T-helper 17 cell (primary cell): ENCODE results near the gene SRP54. TPM values are rescaled to one million over a fixed set of nuclear protein-coding genes. Genes with fewer than 3 reads are reported as not detected.
A peak's percentile ranks its signal among the peaks of the same experiment; 100 is the strongest.

Source experiments
- ATAC-seq: fragments of 150-1000 bp; cut with Tn5 transposase; 2 replicates; pipeline ENCODE4 v1.10.0; 2021; ENCODE audit warnings: mild to moderate bottlenecking, moderate library complexity
- DNase-seq, 3 donors: peaks; one replicate each; pipeline versions ENCODE4 v3.0.0 to v3.0.0-alpha.2; 2020 to 2021
- H3K9me3 ChIP-seq: one replicate; pipeline ENCODE4 v1.7.0; 2013; ENCODE audit warnings: low read length, mild to moderate bottlenecking; ENCODE audit not compliant: control insufficient read depth, poor library complexity, severe bottlenecking
- H3K27ac Mint-ChIP-seq: one replicate; pipeline ENCODE4 v1.8.0; 2022; ENCODE audit warnings: mild to moderate bottlenecking, moderate library complexity, mixed read lengths
- H3K27me3 Mint-ChIP-seq: one replicate; pipeline ENCODE4 v1.8.0; 2022; ENCODE audit warnings: mixed read lengths
- H3K36me3 Mint-ChIP-seq: one replicate; pipeline ENCODE4 v1.8.0; 2022; ENCODE audit warnings: low read depth, mixed read lengths
- H3K4me1 Mint-ChIP-seq: one replicate; pipeline ENCODE4 v1.8.0; 2022; ENCODE audit warnings: mild to moderate bottlenecking, mixed read lengths
- H3K4me3 Mint-ChIP-seq: one replicate; pipeline ENCODE4 v1.8.0; 2022; ENCODE audit warnings: mild to moderate bottlenecking, moderate library complexity, mixed read lengths
- total RNA-seq, 4 donors: library from RNA in 2 of 4; stranded (reverse) in 2 of 4; gene quantifications; one replicate each; pipeline ENCODE4 v1.2.3 and lab custom pipeline; 2022 to 2026

Gene SRP54
- total RNA-seq, 2 donors from 2014 or later = 35.0 to 37.9 TPM

DNA sequence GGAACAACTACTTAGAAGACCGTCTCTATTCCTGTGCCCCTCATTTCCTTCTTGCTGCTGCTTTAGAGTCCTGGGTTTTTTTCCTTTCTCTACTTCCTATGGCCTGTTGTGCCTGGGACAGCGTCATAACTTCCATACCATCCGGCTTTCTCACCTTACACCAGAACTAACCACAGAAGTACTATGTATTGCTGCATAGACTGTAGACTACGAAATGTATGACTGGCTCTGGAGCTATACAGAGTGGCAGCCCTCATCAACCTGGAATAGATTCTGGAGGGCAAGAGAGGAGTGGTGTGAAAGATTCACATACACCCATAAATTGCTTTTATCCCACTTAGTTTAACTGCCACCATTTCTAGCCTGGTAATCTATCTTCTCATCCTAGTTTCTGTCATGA lies 16.9 kb upstream of the SRP54 start:
- Mint-ChIP-seq H3K36me3 (peaks cover 2% of the 10 kb centered on the region), H3K4me1 (peaks cover 3% of the 10 kb centered on the region), H3K27me3 (no peaks in the 10 kb centered on the region), H3K27ac (peak overlapping the region; percentile 89), H3K4me3 (no peak overlapping the region)
- DNase-seq (no peak), ATAC-seq (no peak)
- H3K9me3 ChIP-seq = no peaks in the 10 kb centered on the region

DNA sequence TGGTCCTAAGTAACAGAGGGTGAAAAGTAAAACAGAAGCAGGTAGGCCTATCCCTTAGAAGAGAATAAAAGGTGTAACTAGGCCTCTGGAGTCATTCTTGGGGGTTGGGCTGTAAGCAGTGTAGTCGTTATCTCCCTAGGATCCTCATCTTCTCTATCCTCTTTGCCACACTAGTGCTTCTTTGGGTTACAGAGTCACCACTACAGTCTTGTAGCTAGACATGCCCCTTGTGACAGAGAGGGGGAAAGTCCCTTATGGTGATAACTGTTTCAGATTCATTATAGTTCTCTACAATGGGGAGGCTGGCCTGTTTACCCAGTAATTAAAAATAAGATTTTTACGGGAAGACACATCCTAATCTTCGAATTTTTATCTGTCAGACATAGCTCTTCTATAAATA lies 16.4 kb upstream of the SRP54 start:
- no peak for DNase-seq

DNA sequence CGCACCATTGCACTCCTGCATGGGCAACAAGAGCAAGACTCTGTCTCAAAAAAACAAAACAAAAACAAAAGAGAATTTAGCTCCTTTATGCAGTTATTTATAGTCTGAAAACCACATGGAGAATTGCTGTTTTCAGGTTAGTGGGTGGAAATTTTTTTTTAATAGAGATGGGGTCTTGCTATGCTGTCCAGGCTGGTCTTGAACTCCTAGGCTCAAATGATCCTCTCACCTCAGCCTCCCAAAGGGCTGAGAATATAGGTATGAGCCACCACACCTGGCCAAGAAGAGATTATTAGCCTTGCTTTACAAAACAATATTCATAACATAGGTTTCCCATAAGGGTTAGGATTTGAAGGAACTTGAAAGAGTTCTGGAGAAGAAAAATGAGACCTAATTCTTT lies 12.1 kb upstream of the SRP54 start:
- Mint-ChIP-seq H3K27me3 (no peaks in the 10 kb centered on the region), H3K4me1 (peaks cover 14% of the 10 kb centered on the region), H3K27ac (no peak overlapping the region), H3K4me3 (no peak overlapping the region), H3K36me3 (peaks cover 5% of the 10 kb centered on the region)
- DNase-seq (no peak), ATAC-seq (no peak)
- no peaks in the 10 kb centered on the region for H3K9me3 ChIP-seq

More for the DNA sequence above, 16.4 kb upstream of the SRP54 start:
- no peaks in the 10 kb centered on the region for H3K9me3 ChIP-seq
- Mint-ChIP-seq H3K27ac (peak overlapping the region; percentile 89), H3K27me3 (no peaks in the 10 kb centered on the region), H3K4me1 (peaks cover 4% of the 10 kb centered on the region), H3K36me3 (peaks cover 2% of the 10 kb centered on the region), H3K4me3 (no peak overlapping the region)
- peak; percentile 74 for ATAC-seq

DNA sequence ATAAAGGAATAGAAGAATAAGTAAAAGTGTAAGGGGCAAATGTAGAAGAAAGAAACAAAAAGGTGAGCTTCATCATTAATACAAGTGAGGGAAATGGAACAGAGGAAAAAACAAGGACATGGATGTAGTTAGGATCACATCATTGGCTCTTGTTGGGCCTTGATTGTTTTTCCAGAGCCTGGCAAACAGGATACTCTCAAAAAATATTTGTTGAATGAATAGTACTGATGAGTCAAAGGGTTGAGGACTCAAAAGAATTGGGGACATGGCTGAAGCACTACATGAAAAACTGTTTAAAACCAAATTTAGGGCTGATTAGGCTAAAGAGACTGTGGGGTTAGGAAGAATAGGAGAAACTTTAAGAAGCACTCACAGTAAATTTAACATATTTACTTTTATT lies 11.4 kb upstream of the SRP54 start:
- no peaks in the 10 kb centered on the region for H3K27me3 Mint-ChIP-seq
- no peak overlapping the region for H3K4me3 Mint-ChIP-seq
- no peaks in the 10 kb centered on the region for H3K9me3 ChIP-seq
- no peak overlapping the region for H3K27ac Mint-ChIP-seq
- no peak for DNase-seq
- H3K4me1 Mint-ChIP-seq = peaks cover 14% of the 10 kb centered on the region
- ATAC-seq = no peak
- H3K36me3 Mint-ChIP-seq = peaks cover 3% of the 10 kb centered on the region

DNA sequence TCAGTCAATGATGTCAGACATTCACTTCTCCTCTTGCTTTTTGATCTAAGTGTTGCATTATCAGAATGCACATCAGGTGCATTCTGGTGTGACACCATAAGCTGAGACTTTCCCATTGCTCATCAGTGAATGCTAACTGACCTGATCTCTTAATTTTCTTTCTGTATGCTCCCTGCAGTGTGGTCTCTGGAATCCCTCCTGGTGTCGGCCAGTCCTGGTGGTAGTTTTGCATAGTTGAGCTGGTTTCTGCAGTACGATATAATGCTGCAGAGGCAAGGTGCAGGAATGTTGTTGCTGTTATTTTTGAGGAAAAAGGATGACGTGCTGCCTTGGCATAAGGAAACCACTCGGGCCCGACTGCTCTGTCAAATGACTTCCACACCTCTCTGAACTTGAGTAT lies 11.0 kb upstream of the SRP54 start:
- H3K27ac Mint-ChIP-seq = no peak overlapping the region
- H3K4me1 Mint-ChIP-seq = peaks cover 17% of the 10 kb centered on the region
- no peaks in the 10 kb centered on the region for H3K27me3 Mint-ChIP-seq
- ATAC-seq (no peak), DNase-seq (no peak)
- H3K9me3 ChIP-seq = no peaks in the 10 kb centered on the region
- H3K36me3 Mint-ChIP-seq = peaks cover 3% of the 10 kb centered on the region
- no peak overlapping the region for H3K4me3 Mint-ChIP-seq

DNA sequence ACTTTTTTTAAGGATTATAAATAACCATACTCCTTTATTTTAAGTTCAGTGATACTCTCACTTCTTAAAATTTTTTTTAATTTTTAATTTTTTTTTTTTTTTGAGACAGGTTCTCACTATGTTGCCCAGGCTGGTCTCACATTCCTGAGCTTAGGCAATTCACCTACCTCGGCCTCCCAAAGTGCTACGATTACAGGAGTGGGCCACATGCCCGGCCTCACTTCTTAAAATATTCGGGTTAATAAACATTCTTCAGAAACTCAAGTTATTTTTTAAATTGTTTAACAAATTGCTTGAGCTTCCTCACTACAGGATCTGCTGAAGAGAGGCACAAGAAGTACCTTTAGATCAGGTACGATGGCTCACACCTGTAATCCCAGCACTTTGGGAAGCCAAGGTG lies 4.3 kb upstream of the SRP54 start:
- Mint-ChIP-seq H3K36me3 (no peaks in the 10 kb centered on the region), H3K4me3 (no peak overlapping the region), H3K27ac (no peak overlapping the region), H3K4me1 (peaks cover 15% of the 10 kb centered on the region), H3K27me3 (no peaks in the 10 kb centered on the region)
- no peak for ATAC-seq
- H3K9me3 ChIP-seq = no peaks in the 10 kb centered on the region
- DNase-seq = no peak

DNA sequence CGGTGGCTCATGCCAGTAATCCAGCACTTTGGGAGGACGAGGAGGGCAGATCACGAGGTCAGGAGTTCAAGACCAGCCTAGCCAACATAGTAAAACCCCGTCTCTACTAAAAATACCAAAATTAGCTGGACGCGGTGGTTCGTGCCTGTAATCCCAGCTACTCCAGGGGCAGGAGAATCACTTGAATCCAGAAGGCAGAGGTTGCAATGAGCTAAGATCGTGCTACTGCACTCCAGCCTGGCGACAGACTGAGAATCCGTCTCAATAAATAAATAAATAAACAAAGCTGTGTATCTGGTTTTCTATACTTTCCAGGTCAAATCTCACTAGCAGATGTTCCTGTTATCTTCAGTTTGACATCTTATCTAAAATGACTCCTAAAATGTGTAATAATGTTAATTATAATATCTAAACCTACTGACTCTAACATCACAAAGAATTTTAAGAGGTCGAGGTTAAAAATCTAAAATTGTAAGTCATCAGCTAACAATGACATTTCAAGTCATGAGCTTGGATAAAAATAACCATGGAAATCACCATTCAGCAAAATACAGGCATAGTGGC lies 2.4 kb upstream of the SRP54 start:
- no peak overlapping the region for H3K4me3 Mint-ChIP-seq
- peaks cover 4% of the 10 kb centered on the region for H3K36me3 Mint-ChIP-seq
- no peak for ATAC-seq
- no peaks in the 10 kb centered on the region for H3K27me3 Mint-ChIP-seq
- H3K27ac Mint-ChIP-seq = no peak overlapping the region
- peaks cover 12% of the 10 kb centered on the region for H3K4me1 Mint-ChIP-seq
- H3K9me3 ChIP-seq = no peaks in the 10 kb centered on the region
- DNase-seq = no peak

DNA sequence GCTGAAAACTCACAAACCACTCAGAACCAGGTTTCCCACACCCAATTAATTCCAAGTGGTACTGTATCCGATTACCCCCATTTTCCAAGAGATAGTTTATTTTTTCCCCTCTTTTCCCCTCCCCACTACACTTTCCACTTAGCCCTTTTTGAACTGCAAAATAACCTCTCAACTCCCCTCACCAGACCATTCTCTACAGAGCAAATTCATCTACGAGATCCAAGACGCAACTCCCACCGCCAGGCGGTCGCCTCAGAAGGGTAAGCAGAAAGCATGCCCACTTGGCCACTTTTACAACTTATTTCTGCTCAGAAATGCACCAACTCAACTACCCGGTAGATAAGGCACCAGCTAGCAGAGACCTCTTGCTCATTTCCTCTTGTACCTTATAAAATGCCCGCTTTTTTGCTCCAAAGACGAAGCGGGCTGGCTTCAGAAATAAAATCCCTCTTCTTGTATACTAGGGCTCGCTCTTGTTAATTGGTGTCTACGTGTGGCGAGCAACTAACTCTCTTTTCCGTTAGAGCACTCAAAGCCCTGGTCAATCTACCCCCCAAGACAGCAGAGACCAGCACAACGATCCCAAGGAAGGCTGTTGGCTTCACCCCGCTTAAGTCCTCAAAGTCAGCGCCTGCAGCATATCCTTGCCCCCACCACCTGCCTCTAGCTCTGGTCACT lies 910 bp upstream of the SRP54 start:
- DNase-seq = peak in 2 of 3 donors; percentile 10 to 26
- Mint-ChIP-seq H3K27ac (no peak overlapping the region), H3K4me1 (peaks cover 8% of the 10 kb centered on the region), H3K36me3 (peaks cover 4% of the 10 kb centered on the region), H3K27me3 (no peaks in the 10 kb centered on the region), H3K4me3 (no peak overlapping the region)
- peak; percentile 23 for ATAC-seq
- no peaks in the 10 kb centered on the region for H3K9me3 ChIP-seq

DNA sequence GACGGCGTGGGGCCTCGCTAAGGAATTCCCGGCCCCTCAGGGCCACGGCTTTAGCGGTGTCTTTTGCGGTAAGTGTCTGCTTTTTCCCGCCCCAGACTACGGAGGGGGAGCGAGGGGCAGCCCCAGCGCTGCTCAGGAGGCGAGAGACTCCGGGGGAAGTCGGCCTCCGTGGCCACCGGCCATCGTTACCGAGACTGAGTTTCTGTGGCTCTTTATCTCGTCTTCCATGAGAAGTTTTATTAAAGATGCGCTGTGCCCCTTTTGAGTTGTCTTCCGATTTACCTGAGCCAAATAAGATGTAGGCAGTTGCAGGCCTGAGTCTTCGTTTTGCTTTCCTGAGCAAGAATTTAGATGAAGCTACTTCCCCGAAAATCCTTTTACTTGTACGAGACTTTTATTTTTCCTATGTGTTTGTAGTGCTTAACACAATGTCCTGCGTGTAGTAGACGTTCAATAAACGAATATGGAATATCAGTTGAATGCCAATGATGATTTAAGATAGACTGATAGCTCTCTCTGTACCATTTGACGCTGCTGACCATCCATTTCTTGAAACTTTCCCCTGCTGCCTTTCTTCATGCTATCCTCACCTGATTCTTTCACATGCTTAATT lies 462 bp downstream of the SRP54 start:
- no peak for DNase-seq
- H3K36me3 Mint-ChIP-seq = peaks cover 4% of the 10 kb centered on the region

DNA sequence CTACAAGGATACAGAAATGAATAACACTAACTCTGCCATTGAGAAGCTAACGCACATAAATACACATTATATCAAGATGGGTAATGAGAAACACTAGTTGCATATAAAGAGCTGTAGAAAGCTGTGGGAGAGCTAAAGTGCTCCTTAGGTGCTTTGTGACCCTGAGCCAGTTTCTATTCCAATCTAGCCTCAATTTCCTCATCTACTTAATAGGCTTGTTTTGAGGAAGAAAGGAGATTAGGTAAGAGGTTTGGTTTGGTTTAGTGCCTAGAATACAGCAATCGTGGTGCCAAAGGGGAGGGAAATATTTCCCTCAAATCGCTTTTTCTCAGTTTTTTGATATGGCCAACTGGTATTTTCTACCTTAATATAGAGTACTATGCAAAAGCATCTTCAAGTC lies 994 bp downstream of the SRP54 start:
- no peaks in the 10 kb centered on the region for H3K9me3 ChIP-seq
- DNase-seq (no peak), ATAC-seq (no peak)
- H3K27me3 Mint-ChIP-seq = no peaks in the 10 kb centered on the region
- no peak overlapping the region for H3K4me3 Mint-ChIP-seq
- H3K27ac Mint-ChIP-seq = no peak overlapping the region
- peaks cover 4% of the 10 kb centered on the region for H3K36me3 Mint-ChIP-seq
- H3K4me1 Mint-ChIP-seq = peaks cover 14% of the 10 kb centered on the region

More for the DNA sequence above, 462 bp downstream of the SRP54 start:
- Mint-ChIP-seq H3K27ac (no peak overlapping the region), H3K4me3 (no peak overlapping the region), H3K27me3 (no peaks in the 10 kb centered on the region), H3K4me1 (peaks cover 12% of the 10 kb centered on the region)
- H3K9me3 ChIP-seq = no peaks in the 10 kb centered on the region
- peak; percentile 14 for ATAC-seq

DNA sequence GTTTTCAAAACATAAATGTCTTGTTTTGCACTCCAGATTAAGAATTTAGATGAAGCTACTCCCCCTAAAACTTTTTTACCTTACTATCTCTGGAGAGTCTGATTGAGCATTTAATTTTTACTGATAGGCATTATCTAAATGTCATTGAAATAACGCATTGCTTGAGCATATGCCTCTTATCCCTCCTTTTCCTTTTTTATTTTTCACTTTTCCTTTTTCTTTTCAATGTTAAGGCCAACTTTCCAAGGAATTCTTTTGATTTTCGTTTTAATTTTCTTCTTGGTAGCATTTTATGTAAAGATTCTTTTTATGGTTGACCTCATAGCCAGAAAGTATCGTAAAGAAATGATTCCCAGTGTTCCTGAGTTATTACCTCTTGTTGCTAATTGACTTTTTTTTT lies 2.9 kb downstream of the SRP54 start:
- ATAC-seq (no peak), DNase-seq (no peak)
- Mint-ChIP-seq H3K27ac (peak overlapping the region; percentile 8), H3K36me3 (peaks cover 4% of the 10 kb centered on the region), H3K4me3 (no peak overlapping the region), H3K27me3 (no peaks in the 10 kb centered on the region), H3K4me1 (peaks cover 19% of the 10 kb centered on the region)
- no peaks in the 10 kb centered on the region for H3K9me3 ChIP-seq

DNA sequence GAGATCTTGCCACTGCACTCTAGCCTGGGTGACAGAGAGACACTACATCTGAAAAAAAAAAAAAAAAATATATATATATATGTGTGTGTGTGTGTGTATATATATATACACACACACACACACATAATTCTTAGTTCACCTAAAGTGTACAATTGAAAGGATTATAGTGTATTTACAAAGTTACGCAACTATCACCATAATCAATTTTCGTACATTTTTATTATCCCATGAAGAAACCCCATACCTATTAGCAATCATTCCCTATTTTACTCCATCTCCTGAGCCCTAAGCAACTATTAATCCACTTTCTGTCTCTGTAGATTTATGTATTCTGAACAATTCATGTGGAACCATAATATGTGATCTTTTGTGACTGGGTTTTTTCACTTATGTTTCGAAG lies 4.4 kb downstream of the SRP54 start:
- no peak overlapping the region for H3K27ac Mint-ChIP-seq
- no peak for ATAC-seq
- H3K4me1 Mint-ChIP-seq = peaks cover 24% of the 10 kb centered on the region
- no peaks in the 10 kb centered on the region for H3K27me3 Mint-ChIP-seq
- H3K4me3 Mint-ChIP-seq = no peak overlapping the region
- H3K36me3 Mint-ChIP-seq = peaks cover 4% of the 10 kb centered on the region
- no peaks in the 10 kb centered on the region for H3K9me3 ChIP-seq
- no peak for DNase-seq

DNA sequence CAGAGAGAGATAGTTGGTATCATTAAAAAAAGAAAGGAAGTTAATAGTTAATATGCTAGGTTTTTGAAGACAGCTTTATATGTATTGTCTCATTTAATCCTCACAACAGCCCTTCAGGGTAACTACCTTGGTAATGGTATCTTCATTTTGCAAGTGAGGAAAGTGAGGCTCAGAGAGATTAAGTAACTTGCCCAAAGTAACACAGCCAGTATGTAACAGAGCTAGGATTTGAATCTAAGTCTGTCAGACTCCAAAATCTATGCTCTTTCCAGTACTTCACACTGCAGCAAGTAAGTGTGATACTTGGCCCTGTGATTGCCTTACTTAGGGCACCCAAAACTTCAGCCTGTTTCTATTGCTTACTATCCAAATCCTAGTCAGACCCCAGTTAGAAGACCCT lies 7.0 kb downstream of the SRP54 start:
- Mint-ChIP-seq H3K4me3 (no peak overlapping the region), H3K27ac (no peak overlapping the region), H3K27me3 (no peaks in the 10 kb centered on the region), H3K4me1 (peaks cover 29% of the 10 kb centered on the region), H3K36me3 (peaks cover 4% of the 10 kb centered on the region)
- no peak for ATAC-seq
- DNase-seq = no peak
- H3K9me3 ChIP-seq = no peaks in the 10 kb centered on the region

DNA sequence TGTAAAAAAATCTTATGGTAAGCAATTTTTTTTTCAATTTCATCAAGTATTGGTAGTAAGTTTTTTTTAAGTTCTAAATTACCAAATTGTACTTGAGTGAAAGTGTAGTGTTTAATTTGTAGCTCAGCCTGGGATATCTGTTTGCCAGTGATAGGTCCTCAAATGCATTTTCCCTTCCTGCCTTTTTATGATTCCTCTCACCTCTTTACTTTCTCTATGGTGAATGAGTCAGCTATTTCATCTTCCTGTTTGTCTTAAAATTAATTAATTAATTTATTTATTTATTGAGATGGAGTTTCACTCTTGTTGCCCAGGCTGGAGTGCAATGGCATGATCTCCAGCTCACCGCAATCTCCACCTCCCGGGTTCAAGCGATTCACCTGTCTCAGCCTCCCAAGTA lies 10.6 kb downstream of the SRP54 start:
- no peak for DNase-seq
- Mint-ChIP-seq H3K4me1 (peaks cover 24% of the 10 kb centered on the region), H3K27ac (no peak overlapping the region), H3K36me3 (peaks cover 2% of the 10 kb centered on the region), H3K4me3 (no peak overlapping the region), H3K27me3 (no peaks in the 10 kb centered on the region)
- H3K9me3 ChIP-seq = no peaks in the 10 kb centered on the region
- ATAC-seq = no peak
